DMS153 (cell line): ENCODE data around the gene NLRP6.

Source experiments
- DNase-seq: peaks from one replicate; lab custom pipeline; 2025; lab: John Stamatoyannopoulos, UW

Gene NLRP6

GRCh38 chr11:293852-294661 lies 15.8 kb downstream of the NLRP6 start:
- no peak for DNase-seq

GRCh38 chr11:294780-295179 lies 16.6 kb downstream of the NLRP6 start:
- no peak for DNase-seq

GRCh38 chr11:295351-296170 lies 17.4 kb downstream of the NLRP6 start:
- DNase-seq = no peak

- no peak for DNase-seq
Measured at GRCh38 chr11:296171-297050, 18.2 kb downstream of the NLRP6 start.

- DNase-seq = no peak
Measured at GRCh38 chr11:297051-297585, 18.9 kb downstream of the NLRP6 start.

DNA sequence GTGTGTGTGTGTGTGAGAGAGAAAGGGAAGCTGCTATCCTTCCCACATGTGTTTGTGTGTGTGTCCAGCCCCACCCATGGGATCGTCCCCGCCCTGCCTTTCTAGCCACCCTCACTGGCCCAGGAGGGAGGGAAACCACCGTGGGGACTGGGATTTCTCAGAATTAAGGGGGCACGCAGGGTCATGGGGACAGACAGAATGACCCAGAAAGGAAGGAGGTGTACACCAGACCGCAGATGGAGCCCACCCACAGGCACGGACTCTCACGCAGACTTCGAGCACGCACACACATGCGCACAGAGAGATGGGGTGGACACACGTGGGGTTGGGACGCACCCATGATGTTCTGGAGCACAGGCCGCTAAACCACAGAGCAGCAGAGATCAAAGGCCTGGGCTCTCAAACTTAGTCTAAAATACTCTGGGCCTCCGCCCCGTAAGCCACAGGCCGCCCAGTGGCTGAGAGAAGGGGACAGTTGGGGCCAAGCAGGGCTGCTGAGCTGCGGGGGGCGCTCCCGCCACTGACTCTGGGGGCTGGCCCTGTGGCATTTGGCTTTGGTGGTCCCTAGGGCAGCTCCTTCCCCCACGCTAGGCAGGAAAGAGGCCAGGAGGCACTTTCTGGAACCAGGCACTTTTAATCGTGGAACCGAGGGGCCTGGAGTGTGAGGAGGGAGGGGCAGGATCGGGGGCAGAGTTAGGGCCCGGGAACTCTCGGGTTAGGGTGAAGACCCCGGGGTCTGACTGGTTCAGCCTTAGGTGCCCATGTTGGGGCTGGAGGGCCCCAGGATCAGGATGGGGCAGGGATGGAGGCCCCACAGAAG lies 19.6 kb downstream of the NLRP6 start:
- DNase-seq = no peak

DNA sequence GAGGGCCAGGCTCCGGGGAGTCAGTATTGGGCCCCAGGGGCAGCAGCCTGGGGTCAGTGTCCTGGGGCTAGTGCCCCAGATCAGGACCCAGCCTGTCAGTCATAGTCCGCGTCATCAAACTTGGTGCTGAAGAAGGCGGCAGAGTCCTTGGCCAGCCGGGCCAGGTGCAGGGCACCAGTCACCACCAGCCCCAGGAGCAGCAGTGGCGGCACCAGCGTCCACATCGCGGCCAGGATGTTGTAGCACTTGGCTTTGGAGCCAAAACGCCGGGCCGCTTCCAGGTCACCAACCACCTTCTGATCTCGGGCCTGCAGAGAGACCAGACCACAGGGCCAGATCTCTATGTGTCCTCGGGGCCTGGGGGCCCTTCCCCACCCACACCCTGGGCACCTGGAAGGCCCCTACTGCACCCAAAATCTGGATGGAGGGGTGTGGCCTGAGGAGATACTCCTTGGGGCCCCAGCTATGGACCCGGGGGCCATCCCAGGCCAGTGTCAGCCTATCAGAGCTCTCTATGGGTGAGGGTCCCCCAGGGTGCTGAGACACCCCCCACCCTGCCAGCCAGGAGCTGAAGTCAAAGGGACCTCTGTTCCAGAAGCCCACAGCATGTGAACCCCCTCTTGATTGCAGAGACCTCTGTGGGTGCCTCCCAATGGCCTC lies 20.3 kb downstream of the NLRP6 start:
- no peak for DNase-seq

- DNase-seq = no peak
Measured at GRCh38 chr11:299081-299891, 21.1 kb downstream of the NLRP6 start, which contains the start of gene IFITM5. Gene IFITM5 (minus strand): TSS chr11:299526. CDS start chr11:299490, 36 bp downstream.

DNA sequence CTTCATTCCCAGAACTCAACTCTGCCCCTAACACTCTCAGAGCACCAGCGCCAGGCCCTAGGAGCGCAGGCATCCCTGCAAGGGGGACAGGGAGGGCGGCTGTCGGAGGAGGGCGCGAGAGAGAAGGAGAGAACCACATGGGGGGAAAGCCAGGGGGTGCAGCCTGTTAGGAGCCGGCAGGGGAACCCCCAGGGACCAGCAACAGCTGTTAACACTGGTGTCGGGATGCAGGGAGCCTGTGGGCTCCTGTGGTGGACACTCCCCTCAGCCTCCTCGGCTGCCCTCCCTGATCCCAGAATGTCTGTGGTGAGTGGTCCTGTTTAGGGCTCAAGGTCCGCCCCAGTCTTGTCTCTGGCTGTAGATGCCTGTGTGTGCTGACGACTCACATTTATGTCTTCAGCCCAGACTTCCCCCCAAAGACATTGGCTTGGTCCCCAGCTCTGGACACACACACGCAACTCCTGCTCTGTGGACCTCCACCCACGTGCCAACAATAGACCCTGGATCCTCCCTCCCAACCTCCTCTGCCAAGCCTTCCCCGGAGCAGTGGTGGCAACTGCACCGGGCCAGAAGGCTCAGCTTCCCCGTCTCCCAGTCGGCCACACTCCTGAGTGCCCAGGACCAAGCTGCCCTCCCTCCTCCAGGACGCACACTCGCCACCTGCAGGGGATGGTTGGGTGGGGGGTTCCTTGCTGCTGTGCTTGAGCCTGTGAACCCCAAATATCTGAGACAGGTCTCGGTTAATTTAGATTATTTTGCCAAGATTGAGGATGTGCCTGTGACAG lies 21.9 kb downstream of the NLRP6 start:
- DNase-seq = no peak

GRCh38 chr11:303363-303762 lies 25.2 kb downstream of the NLRP6 start:
- no peak for DNase-seq

DNA sequence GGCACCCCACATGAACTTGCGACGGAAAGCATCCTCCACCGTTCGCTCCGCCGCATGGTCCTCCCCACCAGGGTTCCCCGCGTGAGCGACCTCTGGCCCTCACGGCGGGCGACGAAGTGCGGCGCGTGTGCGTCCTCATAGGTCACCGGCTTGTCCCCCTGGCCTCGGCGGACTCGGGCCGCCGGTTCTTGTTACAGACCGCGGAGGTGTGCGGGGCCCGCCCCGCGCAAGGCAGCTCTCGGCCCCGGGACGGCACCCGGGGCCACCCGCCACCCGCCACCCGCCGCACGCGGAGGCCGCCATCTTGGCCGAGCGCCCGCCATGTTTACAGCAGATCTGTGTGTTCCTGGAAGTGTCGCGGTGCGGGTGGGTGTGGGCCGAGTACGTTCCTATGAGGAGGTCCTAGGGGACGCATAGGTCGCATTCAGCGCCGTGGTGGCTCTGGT lies 25.9 kb downstream of the NLRP6 start:
- DNase-seq = no peak

DNA sequence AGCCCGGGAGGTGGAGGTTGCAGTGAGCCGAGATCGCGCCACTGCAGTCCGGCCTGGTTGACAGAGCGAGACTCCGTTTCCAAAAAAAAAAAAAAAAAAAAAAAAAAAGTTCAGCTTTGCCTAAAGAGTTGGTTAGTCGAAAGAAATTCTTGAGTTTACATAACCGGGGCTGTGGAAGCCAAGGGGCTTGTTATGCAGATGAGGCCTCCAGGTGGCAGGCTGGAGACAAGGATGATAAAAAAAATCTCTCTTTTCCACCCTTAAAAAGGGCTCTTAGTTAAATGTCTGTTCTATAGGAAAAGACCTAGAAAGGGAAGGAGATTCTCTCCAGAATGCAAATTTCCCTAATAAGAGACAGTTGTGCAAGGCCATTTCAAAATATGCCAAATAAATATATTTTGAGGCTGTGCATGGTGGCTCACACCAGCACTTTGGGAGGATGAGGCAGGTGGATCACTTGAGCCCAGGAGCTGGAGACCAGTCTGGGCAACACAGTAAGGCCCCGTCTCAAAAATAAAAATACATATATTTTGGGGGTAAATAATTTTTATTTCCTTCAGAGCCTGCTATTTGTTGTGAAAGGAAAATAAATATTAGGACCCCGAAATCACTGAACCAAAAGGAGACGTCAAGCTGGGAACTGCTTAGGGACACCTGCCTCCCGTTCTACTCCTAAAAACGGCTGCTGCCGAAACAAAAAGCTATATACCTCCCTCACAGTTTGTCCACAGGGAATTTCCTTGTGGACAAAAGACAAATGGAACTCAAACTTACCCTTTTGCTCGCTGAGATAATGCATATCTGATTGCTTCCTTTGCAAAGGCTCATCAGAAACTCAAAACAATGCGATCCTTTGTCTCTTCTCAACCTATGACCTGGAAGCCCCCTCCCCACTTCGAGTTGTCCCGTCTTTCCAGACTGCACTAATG lies 27.0 kb downstream of the NLRP6 start:
- no peak for DNase-seq

GRCh38 chr11:305844-306211 lies 27.6 kb downstream of the NLRP6 start:
- no peak for DNase-seq

DNA sequence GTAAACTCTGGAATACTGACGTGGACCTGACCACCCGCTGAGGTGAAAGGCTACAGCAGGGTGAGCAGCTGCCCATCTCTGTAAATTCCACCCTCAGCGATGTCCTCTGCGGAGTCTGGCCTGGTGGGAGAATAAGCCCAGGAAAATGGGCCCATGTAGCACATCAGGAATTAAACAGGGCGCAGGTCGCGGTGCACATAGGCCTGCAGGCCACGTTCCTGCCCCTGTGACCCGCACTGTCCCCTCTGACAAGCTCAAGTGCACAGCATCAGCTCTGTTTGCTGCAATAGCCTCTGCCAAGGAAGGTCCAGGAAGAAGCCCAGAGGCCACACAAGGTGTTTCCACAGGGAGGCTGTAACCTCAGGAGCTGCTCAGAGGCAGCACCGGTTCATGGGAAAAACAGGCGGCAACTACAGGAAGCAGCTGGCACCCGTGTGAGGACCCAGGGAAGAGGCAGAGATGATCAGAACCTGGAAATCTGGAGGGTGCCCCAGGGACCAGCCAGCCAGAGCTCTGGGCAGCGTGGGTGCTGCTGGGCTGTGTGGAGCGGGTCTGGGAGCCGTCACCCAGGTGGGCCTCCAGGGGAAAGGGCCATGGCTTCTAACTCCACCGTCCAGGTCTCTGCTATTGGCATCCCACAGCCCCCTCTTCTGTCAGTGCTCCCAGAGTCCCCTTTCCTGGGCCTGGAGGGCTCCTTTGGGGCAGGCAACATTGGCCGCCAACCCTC lies 28.6 kb downstream of the NLRP6 start:
- DNase-seq = no peak

GRCh38 chr11:307766-308708 lies 29.8 kb downstream of the NLRP6 start, which contains the start of gene IFITM2:
Gene IFITM2 (plus strand): TSS chr11:307816. CDS start chr11:308193, 377 bp downstream.
- DNase-seq = peak; percentile 27
